ENCODE measurements around the gene ZNF618. TPM values are rescaled to one million over a fixed set of nuclear protein-coding genes. Genes with fewer than 3 reads are reported as not detected.
A peak's percentile ranks its signal among the peaks of the same experiment; 100 is the strongest.

ZNF618 gene
- total RNA-seq, 4 donors from 2014 or later, result 0.68 to 2.1 (median 1.3) TPM

- H3K27ac ChIP-seq, result peak overlapping the region in 1 of 4 donors; percentile 62
- 76 to 83% methylated on average over 5 of the region's 5 CpGs for WGBS, 2 donors
- intact Hi-C loops (cut with DNase I), result no loop called here
Measured at GRCh38 chr9:113913426-113914195, 37.5 kb downstream of the ZNF618 start.

GRCh38 chr9:113914517-113914916 lies 38.4 kb downstream of the ZNF618 start:
- H3K36me3 ChIP-seq, result no peaks in the 10 kb centered on the region
- H3K27ac ChIP-seq, result no peak overlapping the region
- no peak for DNase-seq
- WGBS, 2 donors, result 47 to 68% methylated on average over 2 of the region's 2 CpGs
- H3K4me3 ChIP-seq, result no peak overlapping the region
- TF ChIP-seq POLR2A (IDR thresholded peaks at IDR 0.05) (no peak), CTCF (IDR thresholded peaks at IDR 0.05) (no peak)
- peaks cover 7 to 43% (median 14%) of the 10 kb centered on the region in 3 donors for H3K4me1 ChIP-seq
- H3K9me3 ChIP-seq, result no peaks in the 10 kb centered on the region
- no peaks in the 10 kb centered on the region for H3K27me3 ChIP-seq
- intact Hi-C loops (cut with DNase I), result no loop called here

More at GRCh38 chr9:113913426-113914195, 37.5 kb downstream of the ZNF618 start:
- TF ChIP-seq POLR2A (IDR thresholded peaks at IDR 0.05), result no peak
- no peak for TF ChIP-seq CTCF (IDR thresholded peaks at IDR 0.05)
- H3K27me3 ChIP-seq, result no peaks in the 10 kb centered on the region
- no peaks in the 10 kb centered on the region for H3K9me3 ChIP-seq
- no peak overlapping the region for H3K4me3 ChIP-seq
- no peak for DNase-seq
- H3K4me1 ChIP-seq, result peaks cover 7 to 43% (median 14%) of the 10 kb centered on the region in 3 donors
- no peaks in the 10 kb centered on the region for H3K36me3 ChIP-seq

GRCh38 chr9:113915817-113916434 lies 39.8 kb downstream of the ZNF618 start:
- H3K27ac ChIP-seq, result no peak overlapping the region
- intact Hi-C loops (cut with DNase I), result no loop called here
- TF ChIP-seq POLR2A (IDR thresholded peaks at IDR 0.05) (no peak), CTCF (IDR thresholded peaks at IDR 0.05) (no peak)
- no peaks in the 10 kb centered on the region for H3K27me3 ChIP-seq
- H3K4me1 ChIP-seq, result peaks cover 7 to 32% (median 14%) of the 10 kb centered on the region in 3 donors
- H3K4me3 ChIP-seq, result no peak overlapping the region
- H3K9me3 ChIP-seq, result no peaks in the 10 kb centered on the region
- DNase-seq, result no peak
- WGBS, 2 donors, result 88 to 94% methylated on average over 9 of the region's 9 CpGs
- H3K36me3 ChIP-seq, result no peaks in the 10 kb centered on the region

GRCh38 chr9:113916931-113917330 lies 40.8 kb downstream of the ZNF618 start:
- no peak overlapping the region for H3K4me3 ChIP-seq
- no peaks in the 10 kb centered on the region for H3K27me3 ChIP-seq
- DNase-seq, result no peak
- H3K36me3 ChIP-seq, result no peaks in the 10 kb centered on the region
- 84 to 96% methylated on average over 2 of the region's 2 CpGs for WGBS, 2 donors
- H3K27ac ChIP-seq, result no peak overlapping the region
- no peak for TF ChIP-seq POLR2A (IDR thresholded peaks at IDR 0.05)
- TF ChIP-seq CTCF (IDR thresholded peaks at IDR 0.05), result no peak
- no peaks in the 10 kb centered on the region for H3K9me3 ChIP-seq
- intact Hi-C loops (cut with DNase I), result no loop called here
- peaks cover 7 to 30% (median 14%) of the 10 kb centered on the region in 3 donors for H3K4me1 ChIP-seq

- DNase-seq, result no peak
- H3K9me3 ChIP-seq, result no peaks in the 10 kb centered on the region
- H3K36me3 ChIP-seq, result no peaks in the 10 kb centered on the region
- 62 to 76% methylated on average over 6 to 7 of the region's 8 CpGs for WGBS, 2 donors
- no peaks in the 10 kb centered on the region for H3K27me3 ChIP-seq
- H3K4me1 ChIP-seq, result peaks cover 0 to 11% (median 0%) of the 10 kb centered on the region in 3 donors
- TF ChIP-seq CTCF (IDR thresholded peaks at IDR 0.05) (no peak), POLR2A (IDR thresholded peaks at IDR 0.05) (no peak)
- intact Hi-C loops (cut with DNase I), result no loop called here
- no peak overlapping the region for H3K27ac ChIP-seq
- no peak overlapping the region for H3K4me3 ChIP-seq
Measured at GRCh38 chr9:113918697-113919350, 42.7 kb downstream of the ZNF618 start.

Data from esophagus squamous epithelium (tissue), 5 donors.